HFFc6 (cell line): ENCODE data around the gene PLB1. TPM values are rescaled to one million over a fixed set of nuclear protein-coding genes. Genes with fewer than 3 reads are reported as not detected.

Experiments
- DNase-seq: peaks from one replicate; pipeline ENCODE4 v3.0.0-alpha.2; 2018
- H3K27ac Mint-ChIP-seq: 2 replicates; pipeline ENCODE4 v1.8.0; 2020; ENCODE audit warnings: mild to moderate bottlenecking, mixed read lengths
- H3K27me3 Mint-ChIP-seq: 2 replicates; pipeline ENCODE4 v1.8.0; 2021; ENCODE audit warnings: mild to moderate bottlenecking, moderate library complexity, mixed read lengths; ENCODE audit not compliant: insufficient read depth
- H3K36me3 Mint-ChIP-seq: 2 replicates; pipeline ENCODE4 v1.8.0; 2021; ENCODE audit warnings: low read depth, mixed read lengths
- H3K4me1 Mint-ChIP-seq: 2 replicates; pipeline ENCODE4 v1.8.0; 2020; ENCODE audit warnings: low read depth, mixed read lengths
- H3K4me3 Mint-ChIP-seq: 2 replicates; pipeline ENCODE4 v1.8.0; 2020; ENCODE audit warnings: mild to moderate bottlenecking, moderate library complexity, mixed read lengths
- H3K9me3 Mint-ChIP-seq: 2 replicates; pipeline ENCODE4 v1.8.0; 2020; ENCODE audit warnings: mild to moderate bottlenecking, mixed read lengths
- CTCF ChIP-seq: fragments of 200-600 bp; sonication (generic); IDR thresholded peaks from 2 replicates; pipeline ENCODE4 v1.5.0; 2021; ENCODE audit warnings: antibody characterized with exemption, mild to moderate bottlenecking
- total RNA-seq, 6 experiments: library from RNA; stranded (reverse); fragmentation: NEBNext Ultra II Directional; extraction: Animal tissue kit (Norgen Biotek cat#: 25700); gene quantifications; 2 replicates in 1 of 6; 3 replicates in 5 of 6; pipeline ENCODE4 v1.2.3, GENCODE V29; 2021

The PLB1 gene
- total RNA-seq, 6 experiments from 2014 or later: 0.36 to 0.95 (median 0.62) TPM

- no peak for DNase-seq
- H3K9me3 Mint-ChIP-seq: no peaks in the 10 kb centered on the region
- H3K4me3 Mint-ChIP-seq: no peak overlapping the region
- no peaks in the 10 kb centered on the region; the same call in 1 of the 2 replicates for H3K27me3 Mint-ChIP-seq
- no peaks in the 10 kb centered on the region for H3K36me3 Mint-ChIP-seq
- H3K27ac Mint-ChIP-seq: no peak overlapping the region
- peaks cover 50% of the 10 kb centered on the region for H3K4me1 Mint-ChIP-seq
- no peak for TF ChIP-seq CTCF
These were observed 151.8 kb downstream of the PLB1 start for GRCh38 chr2:28647682-28648081.

- H3K27ac Mint-ChIP-seq: no peak overlapping the region
- peaks cover 52% of the 10 kb centered on the region for H3K4me1 Mint-ChIP-seq
- no peaks in the 10 kb centered on the region for H3K9me3 Mint-ChIP-seq
- H3K36me3 Mint-ChIP-seq: no peaks in the 10 kb centered on the region
- no peak for DNase-seq
- H3K27me3 Mint-ChIP-seq: no peaks in the 10 kb centered on the region; the same call in 1 of the 2 replicates
- no peak overlapping the region for H3K4me3 Mint-ChIP-seq
- no peak for TF ChIP-seq CTCF
These were observed 152.3 kb downstream of the PLB1 start for GRCh38 chr2:28648147-28648546.

- Mint-ChIP-seq H3K4me3 (no peak overlapping the region), H3K27ac (peak overlapping the region; percentile 78; the same call in 1 of the 2 replicates), H3K36me3 (no peaks in the 10 kb centered on the region), H3K9me3 (no peaks in the 10 kb centered on the region), H3K4me1 (peaks cover 45% of the 10 kb centered on the region), H3K27me3 (no peaks in the 10 kb centered on the region)
- no peak for DNase-seq
- TF ChIP-seq CTCF: no peak
These were observed 153.0 kb downstream of the PLB1 start for GRCh38 chr2:28648671-28649395.

GRCh38 chr2:28649481-28650265 is 153.8 kb downstream of the PLB1 start:
- Mint-ChIP-seq H3K4me1 (peaks cover 44% of the 10 kb centered on the region), H3K9me3 (no peaks in the 10 kb centered on the region), H3K27me3 (no peaks in the 10 kb centered on the region), H3K27ac (peak overlapping the region; percentile 78), H3K4me3 (peak overlapping the region; percentile 23; the same call in 1 of the 2 replicates), H3K36me3 (no peaks in the 10 kb centered on the region)
- TF ChIP-seq CTCF: no peak
- peak; percentile 17 for DNase-seq

GRCh38 chr2:28650266-28650584 is 154.4 kb downstream of the PLB1 start:
- Mint-ChIP-seq H3K27me3 (no peaks in the 10 kb centered on the region), H3K9me3 (no peaks in the 10 kb centered on the region), H3K4me1 (peaks cover 44% of the 10 kb centered on the region), H3K36me3 (no peaks in the 10 kb centered on the region), H3K27ac (no peak overlapping the region), H3K4me3 (no peak overlapping the region)
- no peak for DNase-seq
- no peak for TF ChIP-seq CTCF
